Thyroid gland (tissue), 4 donors: ENCODE data around the gene BCDIN3D.

Experiments
- POLR2A ChIP-seq, 2 donors: fragments of 450-650 bp; IDR thresholded peaks; one replicate each; pipeline ENCODE4 v1.6.1; 2017; ENCODE audit warnings: antibody characterized with exemption in 2 of 2, mild to moderate bottlenecking in 2 of 2, moderate library complexity in 1 of 2
- TF ChIP-seq, protein P1 (sequence below), 6 experiments: fragments of 200-600 bp in 3 of 6; fragments of 450-650 bp in 3 of 6; sonication (generic) in 3 of 6; IDR thresholded peaks; one replicate each; pipeline ENCODE4 v1.5.1; 2016 to 2019; ENCODE audit warnings: antibody characterized with exemption in 6 of 6, mild to moderate bottlenecking in 2 of 6, inconsistent platforms in 1 of 6, moderate library complexity in 1 of 6

DNA sequence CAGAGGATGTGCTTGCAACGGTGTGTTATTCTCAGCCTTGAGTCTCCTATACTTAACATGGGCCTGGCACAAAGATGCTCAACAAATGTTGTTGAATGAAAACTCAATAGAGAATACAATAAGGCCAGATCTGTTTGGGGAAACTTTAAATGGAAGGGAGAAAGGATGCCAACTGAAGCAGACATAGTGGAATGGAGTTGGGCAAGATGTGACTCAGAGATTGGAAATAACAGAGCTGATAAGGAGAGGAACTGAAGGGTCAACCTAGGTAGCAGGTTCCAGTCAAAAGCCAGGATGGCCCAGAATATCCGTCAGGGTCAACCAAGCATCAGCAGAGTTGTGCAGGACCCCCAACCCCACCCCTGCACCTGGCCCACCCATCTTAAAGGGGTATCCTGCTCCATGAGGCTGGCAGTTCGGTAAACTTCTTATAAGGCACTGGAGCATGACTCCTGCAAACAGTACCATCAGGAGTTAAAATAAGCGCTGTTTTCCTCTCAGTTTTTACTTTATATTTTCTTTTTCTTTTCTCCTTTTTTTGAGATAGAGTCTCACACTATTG lies 1.1 kb upstream of the BCDIN3D start:
- TF ChIP-seq POLR2A (IDR thresholded peaks at IDR 0.05), result no peak
- TF ChIP-seq, protein P1, sequence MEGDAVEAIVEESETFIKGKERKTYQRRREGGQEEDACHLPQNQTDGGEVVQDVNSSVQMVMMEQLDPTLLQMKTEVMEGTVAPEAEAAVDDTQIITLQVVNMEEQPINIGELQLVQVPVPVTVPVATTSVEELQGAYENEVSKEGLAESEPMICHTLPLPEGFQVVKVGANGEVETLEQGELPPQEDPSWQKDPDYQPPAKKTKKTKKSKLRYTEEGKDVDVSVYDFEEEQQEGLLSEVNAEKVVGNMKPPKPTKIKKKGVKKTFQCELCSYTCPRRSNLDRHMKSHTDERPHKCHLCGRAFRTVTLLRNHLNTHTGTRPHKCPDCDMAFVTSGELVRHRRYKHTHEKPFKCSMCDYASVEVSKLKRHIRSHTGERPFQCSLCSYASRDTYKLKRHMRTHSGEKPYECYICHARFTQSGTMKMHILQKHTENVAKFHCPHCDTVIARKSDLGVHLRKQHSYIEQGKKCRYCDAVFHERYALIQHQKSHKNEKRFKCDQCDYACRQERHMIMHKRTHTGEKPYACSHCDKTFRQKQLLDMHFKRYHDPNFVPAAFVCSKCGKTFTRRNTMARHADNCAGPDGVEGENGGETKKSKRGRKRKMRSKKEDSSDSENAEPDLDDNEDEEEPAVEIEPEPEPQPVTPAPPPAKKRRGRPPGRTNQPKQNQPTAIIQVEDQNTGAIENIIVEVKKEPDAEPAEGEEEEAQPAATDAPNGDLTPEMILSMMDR (IDR thresholded peaks at IDR 0.05), result no peak
